Duodenal mucosa (tissue), 2 donors: Measurements from ENCODE around the gene CACNA2D1.

ENCODE experiments used
- H3K27ac ChIP-seq: one replicate; pipeline ENCODE4 v1.7.0; 2013; ENCODE audit warnings: low read depth, low read length
- H3K27me3 ChIP-seq, 2 donors: one replicate each; pipeline ENCODE4 v1.7.0; 2013; ENCODE audit warnings: low read length in 2 of 2, control low read depth in 1 of 2; ENCODE audit not compliant: insufficient read depth in 2 of 2, control insufficient read depth in 1 of 2
- H3K36me3 ChIP-seq, 2 donors: one replicate each; pipeline ENCODE4 v1.7.0; 2013; ENCODE audit warnings: low read length in 2 of 2, control low read depth in 1 of 2; ENCODE audit not compliant: insufficient read depth in 2 of 2, control insufficient read depth in 1 of 2
- H3K4me1 ChIP-seq, 2 donors: one replicate each; pipeline ENCODE4 v1.7.0; 2013; ENCODE audit warnings: low read length in 2 of 2, control low read depth in 1 of 2; ENCODE audit not compliant: insufficient read depth in 2 of 2, control insufficient read depth in 1 of 2
- H3K4me3 ChIP-seq, 2 donors: one replicate each; pipeline ENCODE4 v1.7.0; 2013; ENCODE audit warnings: low read length in 2 of 2, low read depth in 1 of 2
- H3K9ac ChIP-seq, 2 donors: one replicate each; pipeline ENCODE4 v1.7.0; 2013; ENCODE audit warnings: low read length in 2 of 2, low read depth in 1 of 2
- H3K9me3 ChIP-seq, 2 donors: one replicate each; pipeline ENCODE4 v1.7.0; 2013; ENCODE audit warnings: low read length in 2 of 2, control low read depth in 1 of 2; ENCODE audit not compliant: control insufficient read depth in 1 of 2

Gene CACNA2D1

DNA sequence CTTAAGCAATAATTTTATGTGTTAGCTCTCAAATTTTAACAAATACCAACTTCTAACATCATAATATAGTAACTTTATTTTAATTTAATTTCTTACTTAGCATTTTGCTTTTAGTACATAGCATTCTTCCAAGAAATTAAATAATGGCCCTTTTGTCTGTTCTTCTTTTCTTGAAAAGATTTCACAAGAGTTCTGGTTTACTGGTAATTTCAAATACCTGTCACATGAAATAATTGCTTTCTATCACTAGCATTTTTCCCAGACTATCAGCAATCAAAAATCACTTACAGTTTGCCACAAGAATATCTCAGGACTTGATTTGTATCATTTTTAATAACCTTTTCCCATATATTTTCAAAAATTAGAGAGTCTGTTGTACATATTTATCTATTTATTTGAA, 193.0 kb downstream of the CACNA2D1 start:
- Histone ChIP-seq H3K27ac (no peak overlapping the region), H3K9ac (no peak overlapping the region), H3K4me3 (no peak overlapping the region), H3K9me3 (no peaks in the 10 kb centered on the region), H3K36me3 (no peaks in the 10 kb centered on the region), H3K4me1 (no peaks in the 10 kb centered on the region), H3K27me3 (no peaks in the 10 kb centered on the region)

GRCh38 chr7:82249979-82250378, 193.6 kb downstream of the CACNA2D1 start:
- no peaks in the 10 kb centered on the region for H3K27me3 ChIP-seq
- H3K9me3 ChIP-seq = no peaks in the 10 kb centered on the region
- no peak overlapping the region for H3K9ac ChIP-seq
- H3K4me3 ChIP-seq = no peak overlapping the region
- H3K4me1 ChIP-seq = no peaks in the 10 kb centered on the region
- no peaks in the 10 kb centered on the region for H3K36me3 ChIP-seq
- no peak overlapping the region for H3K27ac ChIP-seq

GRCh38 chr7:82247814-82248433, 195.7 kb downstream of the CACNA2D1 start:
- Histone ChIP-seq H3K27me3 (no peaks in the 10 kb centered on the region), H3K4me3 (no peak overlapping the region), H3K36me3 (no peaks in the 10 kb centered on the region), H3K9me3 (no peaks in the 10 kb centered on the region), H3K27ac (no peak overlapping the region), H3K9ac (no peak overlapping the region), H3K4me1 (no peaks in the 10 kb centered on the region)

GRCh38 chr7:82244947-82245517, 198.5 kb downstream of the CACNA2D1 start:
- no peaks in the 10 kb centered on the region for H3K4me1 ChIP-seq
- H3K4me3 ChIP-seq = no peak overlapping the region
- H3K36me3 ChIP-seq = no peaks in the 10 kb centered on the region
- no peak overlapping the region for H3K27ac ChIP-seq
- H3K9me3 ChIP-seq = no peaks in the 10 kb centered on the region
- no peaks in the 10 kb centered on the region for H3K27me3 ChIP-seq
- H3K9ac ChIP-seq = no peak overlapping the region

- H3K4me3 ChIP-seq = no peak overlapping the region
Measured at GRCh38 chr7:82241356-82241755, 202.2 kb downstream of the CACNA2D1 start.

DNA sequence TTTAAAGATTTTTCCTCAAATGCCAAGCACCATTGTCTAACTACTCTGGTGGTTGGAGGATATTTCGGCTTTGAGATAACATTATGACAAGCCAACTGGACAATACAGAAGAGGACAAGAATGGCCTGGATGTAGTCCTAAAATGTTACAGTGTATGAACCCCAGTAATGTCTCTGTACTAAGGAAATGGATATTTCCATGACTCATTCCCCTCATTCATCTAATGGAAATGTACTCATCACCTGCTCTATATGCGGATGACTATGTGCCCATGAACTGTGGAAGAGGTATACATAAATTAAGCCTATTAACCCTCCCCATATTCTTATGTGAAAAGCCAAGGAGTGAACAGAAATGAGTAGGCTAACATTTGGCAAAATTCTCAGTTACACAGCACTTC, 207.9 kb downstream of the CACNA2D1 start:
- H3K27me3 ChIP-seq = no peaks in the 10 kb centered on the region
- no peak overlapping the region for H3K9ac ChIP-seq
- no peak overlapping the region for H3K27ac ChIP-seq
- no peaks in the 10 kb centered on the region for H3K4me1 ChIP-seq
- no peaks in the 10 kb centered on the region for H3K9me3 ChIP-seq
- no peaks in the 10 kb centered on the region for H3K36me3 ChIP-seq
- H3K4me3 ChIP-seq = no peak overlapping the region

More at GRCh38 chr7:82241356-82241755, 202.2 kb downstream of the CACNA2D1 start:
- H3K4me1 ChIP-seq = no peaks in the 10 kb centered on the region
- no peak overlapping the region for H3K27ac ChIP-seq
- no peaks in the 10 kb centered on the region for H3K9me3 ChIP-seq
- H3K36me3 ChIP-seq = no peaks in the 10 kb centered on the region
- no peak overlapping the region for H3K9ac ChIP-seq
- H3K27me3 ChIP-seq = no peaks in the 10 kb centered on the region

- H3K9ac ChIP-seq = no peak overlapping the region
- H3K27me3 ChIP-seq = no peaks in the 10 kb centered on the region
- H3K36me3 ChIP-seq = no peaks in the 10 kb centered on the region
- no peaks in the 10 kb centered on the region for H3K4me1 ChIP-seq
- no peak overlapping the region for H3K4me3 ChIP-seq
- H3K27ac ChIP-seq = no peak overlapping the region
- no peaks in the 10 kb centered on the region for H3K9me3 ChIP-seq
Measured at GRCh38 chr7:82234457-82235049, 209.0 kb downstream of the CACNA2D1 start.

DNA sequence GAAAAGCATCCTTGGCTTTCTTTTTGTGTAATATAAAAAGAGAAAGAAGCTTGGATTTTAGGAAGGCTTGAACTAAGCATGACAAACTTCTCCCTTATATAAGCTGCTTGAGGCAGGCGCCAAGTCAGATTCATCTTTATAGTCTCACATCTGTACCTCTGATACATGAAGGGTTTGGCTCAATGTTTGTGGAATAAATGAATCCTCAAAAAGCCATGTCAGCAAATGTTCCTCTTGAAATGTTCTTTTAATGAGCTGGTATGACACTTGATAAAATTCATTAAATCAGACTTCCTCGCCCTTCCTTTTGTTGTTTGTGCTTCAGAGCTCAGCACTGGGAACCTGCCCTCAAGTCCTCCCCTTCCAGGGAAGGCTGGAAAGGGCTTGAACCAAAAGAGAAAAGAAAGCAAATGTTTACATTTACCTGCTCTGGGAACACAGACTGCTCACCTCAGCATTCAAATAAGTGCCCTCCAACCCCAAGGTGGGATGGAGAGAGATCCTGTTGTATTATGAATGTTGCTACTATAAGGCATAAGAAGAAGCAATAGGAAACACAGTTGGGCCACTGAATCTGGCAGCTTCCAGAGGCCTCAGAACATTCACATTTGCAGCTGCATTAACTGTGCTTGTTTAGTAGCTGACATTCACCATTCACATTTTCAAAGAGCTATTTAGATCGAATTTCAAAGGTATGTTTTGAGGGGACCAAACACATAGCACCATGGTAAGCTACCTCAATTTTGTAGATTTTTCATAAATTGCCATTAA, 212.6 kb downstream of the CACNA2D1 start:
- no peak overlapping the region for H3K27ac ChIP-seq
- no peak overlapping the region for H3K9ac ChIP-seq

GRCh38 chr7:82229164-82229563, 214.4 kb downstream of the CACNA2D1 start:
- no peaks in the 10 kb centered on the region for H3K4me1 ChIP-seq
- no peak overlapping the region for H3K27ac ChIP-seq
- H3K36me3 ChIP-seq = no peaks in the 10 kb centered on the region
- H3K9me3 ChIP-seq = no peaks in the 10 kb centered on the region
- H3K4me3 ChIP-seq = no peak overlapping the region
- no peaks in the 10 kb centered on the region for H3K27me3 ChIP-seq
- H3K9ac ChIP-seq = no peak overlapping the region

More for the DNA sequence above, 212.6 kb downstream of the CACNA2D1 start:
- H3K27me3 ChIP-seq = no peaks in the 10 kb centered on the region
- no peaks in the 10 kb centered on the region for H3K9me3 ChIP-seq
- H3K36me3 ChIP-seq = no peaks in the 10 kb centered on the region
- no peak overlapping the region for H3K4me3 ChIP-seq
- H3K4me1 ChIP-seq = no peaks in the 10 kb centered on the region

- Histone ChIP-seq H3K36me3 (no peaks in the 10 kb centered on the region), H3K27me3 (no peaks in the 10 kb centered on the region), H3K9me3 (no peaks in the 10 kb centered on the region), H3K4me3 (no peak overlapping the region), H3K4me1 (no peaks in the 10 kb centered on the region), H3K9ac (no peak overlapping the region), H3K27ac (no peak overlapping the region)
Measured at GRCh38 chr7:82226191-82226590, 217.4 kb downstream of the CACNA2D1 start.
